Embryonic facial prominence (tissue), 1 donor: ENCODE data around the gene CORO6.

Experiments used
- DNase-seq: peaks from one replicate; pipeline ENCODE4 v3.0.0-alpha.2; 2016; ENCODE audit errors: extremely low spot score

CORO6 gene

DNA sequence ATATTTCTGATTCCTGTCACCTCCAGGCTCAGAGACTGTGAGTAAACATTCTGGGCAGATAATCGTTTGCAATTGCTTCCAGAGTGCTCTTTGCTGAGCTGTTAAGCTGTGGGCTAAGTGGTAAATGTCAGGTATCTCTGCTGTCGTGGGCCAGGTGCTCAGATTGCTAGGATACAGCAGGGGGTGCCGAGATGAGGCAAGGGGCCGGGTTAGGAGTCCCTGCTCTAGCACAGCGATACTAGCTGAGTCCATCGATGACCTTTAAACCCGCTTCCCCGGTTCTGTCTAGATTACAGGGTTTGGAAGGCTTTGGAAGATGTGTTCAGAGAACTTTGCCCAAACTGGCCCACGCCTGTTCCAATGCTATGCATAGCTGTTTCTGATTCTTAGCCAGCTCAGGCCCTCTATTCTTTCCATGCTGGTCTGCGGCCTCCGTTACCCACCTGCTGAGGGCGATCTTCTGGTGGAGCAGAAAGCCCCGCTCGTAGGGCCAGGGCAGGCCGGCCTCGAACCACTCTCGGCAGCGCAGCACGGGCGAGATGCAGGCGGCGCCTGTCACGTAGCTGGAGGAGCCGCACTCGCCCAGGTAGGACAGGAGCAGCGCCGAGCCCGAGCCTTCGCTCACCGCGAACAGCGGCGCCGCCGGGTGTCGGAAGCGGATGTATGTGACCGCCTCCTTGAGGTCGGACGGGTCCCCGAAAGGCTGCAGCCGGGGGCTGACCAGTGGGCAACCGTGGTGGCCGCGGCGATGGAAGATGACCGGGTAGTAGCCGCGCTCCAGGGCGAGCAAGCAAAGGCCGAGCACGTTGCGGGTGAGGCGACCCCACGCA lies 56.9 kb downstream of the CORO6 start:
- no peak for DNase-seq
